ENCODE results near the gene NCKAP5. TPM values are rescaled to one million over a fixed set of nuclear protein-coding genes. Genes with fewer than 3 reads are reported as not detected.
A peak's percentile ranks its signal among the peaks of the same experiment; 100 is the strongest.

The NCKAP5 gene
- total and polyA plus RNA-seq, 11 donors: 0.51 to 10.5 (median 5.2) TPM

DNA sequence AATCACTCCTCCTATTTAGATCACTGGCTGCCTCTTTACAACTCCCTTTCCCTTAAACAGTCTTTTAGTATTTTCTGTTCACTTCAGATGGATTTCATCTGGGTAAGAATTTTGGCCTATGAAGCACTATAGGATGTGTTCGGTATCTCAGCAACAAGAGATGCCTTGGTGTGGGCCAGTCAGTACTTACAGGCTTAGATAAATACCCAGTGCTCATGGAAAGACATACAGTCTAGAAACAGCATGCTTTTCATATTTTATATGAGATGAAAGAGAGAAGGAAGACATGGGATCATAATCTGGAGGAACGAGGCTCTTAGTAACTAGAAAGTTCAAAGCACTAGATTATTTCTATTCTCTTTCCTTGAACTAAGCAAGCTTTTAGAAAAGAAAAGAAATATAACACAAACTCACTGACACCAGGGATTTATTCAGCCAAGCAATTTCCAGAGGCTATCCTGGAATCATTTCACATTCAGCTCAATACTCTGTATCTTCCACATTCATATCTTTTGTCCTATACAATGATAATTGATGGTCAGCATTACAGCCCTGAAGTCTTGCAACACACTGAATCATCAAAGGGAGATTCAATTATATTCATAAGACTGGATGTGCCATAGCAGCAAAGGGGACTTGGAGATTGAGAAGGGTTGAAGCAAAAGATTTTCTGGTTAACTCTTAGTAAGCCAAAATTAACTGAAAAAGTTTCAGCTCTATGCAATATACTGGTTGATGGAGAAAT, 489.4 kb downstream of the NCKAP5 start:
- intact Hi-C loops (cut with DNase I): no loop called here
- H3K27ac ChIP-seq: no peak overlapping the region
- DNase-seq (no peak), ATAC-seq (no peak)
- peaks cover 0 to 7% (median 0%) of the 10 kb centered on the region in 12 donors for H3K9me3 ChIP-seq
- TF ChIP-seq POLR2A (IDR thresholded peaks at IDR 0.05) (no peak), CTCF (IDR thresholded peaks at IDR 0.05) (no peak)
- H3K27me3 ChIP-seq: no peaks in the 10 kb centered on the region
- peaks cover 0 to 9% (median 0%) of the 10 kb centered on the region in 12 donors for H3K4me1 ChIP-seq
- WGBS, 4 donors: 87 to 89% (median 88%) methylated on average over 2 of the region's 2 CpGs
- no peak overlapping the region for H3K4me3 ChIP-seq
- H3K36me3 ChIP-seq: no peaks in the 10 kb centered on the region

DNA sequence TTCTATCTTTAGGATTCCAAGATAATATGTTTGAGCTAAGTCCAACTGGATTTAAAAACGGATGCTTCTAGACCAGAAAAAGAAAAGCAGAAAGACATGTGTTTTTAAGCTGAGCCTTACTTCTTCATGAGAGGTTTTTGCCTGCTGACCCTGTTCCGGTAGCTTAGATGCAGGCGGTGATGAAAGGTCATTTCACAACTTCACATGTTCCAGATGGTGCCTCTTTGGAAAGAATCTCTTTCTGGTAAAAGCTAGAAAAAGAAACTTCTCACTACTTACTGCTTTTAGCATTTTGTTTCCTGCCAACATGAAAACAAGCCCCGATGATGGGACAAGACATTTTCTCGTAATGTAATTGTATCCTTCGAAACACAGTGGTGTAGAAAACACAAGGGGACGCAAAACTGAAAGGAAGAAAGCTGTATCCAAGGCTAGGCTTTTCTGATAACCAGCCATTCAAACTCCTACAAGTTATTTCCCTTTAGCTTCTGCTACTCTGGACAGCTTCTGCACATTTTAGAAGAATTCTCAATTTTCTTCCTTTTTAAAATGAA, 490.9 kb downstream of the NCKAP5 start:
- H3K4me1 ChIP-seq: peaks cover 0 to 9% (median 0%) of the 10 kb centered on the region in 12 donors
- DNase-seq (peak in 1 of 5 donors; percentile 22), ATAC-seq (peak; percentile 46 to 80 (median 67))
- no peak overlapping the region for H3K4me3 ChIP-seq
- H3K36me3 ChIP-seq: no peaks in the 10 kb centered on the region
- WGBS, 4 donors: 51 to 71% (median 59%) methylated on average over 7 of the region's 7 CpGs
- intact Hi-C loops (cut with DNase I): no loop called here
- no peaks in the 10 kb centered on the region for H3K27me3 ChIP-seq
- TF ChIP-seq CTCF (IDR thresholded peaks at IDR 0.05): no peak
- no peak for TF ChIP-seq POLR2A (IDR thresholded peaks at IDR 0.05)
- H3K9me3 ChIP-seq: peaks cover 0 to 7% (median 0%) of the 10 kb centered on the region in 12 donors
- peak overlapping the region in 1 of 12 donors; percentile 4 for H3K27ac ChIP-seq

DNA sequence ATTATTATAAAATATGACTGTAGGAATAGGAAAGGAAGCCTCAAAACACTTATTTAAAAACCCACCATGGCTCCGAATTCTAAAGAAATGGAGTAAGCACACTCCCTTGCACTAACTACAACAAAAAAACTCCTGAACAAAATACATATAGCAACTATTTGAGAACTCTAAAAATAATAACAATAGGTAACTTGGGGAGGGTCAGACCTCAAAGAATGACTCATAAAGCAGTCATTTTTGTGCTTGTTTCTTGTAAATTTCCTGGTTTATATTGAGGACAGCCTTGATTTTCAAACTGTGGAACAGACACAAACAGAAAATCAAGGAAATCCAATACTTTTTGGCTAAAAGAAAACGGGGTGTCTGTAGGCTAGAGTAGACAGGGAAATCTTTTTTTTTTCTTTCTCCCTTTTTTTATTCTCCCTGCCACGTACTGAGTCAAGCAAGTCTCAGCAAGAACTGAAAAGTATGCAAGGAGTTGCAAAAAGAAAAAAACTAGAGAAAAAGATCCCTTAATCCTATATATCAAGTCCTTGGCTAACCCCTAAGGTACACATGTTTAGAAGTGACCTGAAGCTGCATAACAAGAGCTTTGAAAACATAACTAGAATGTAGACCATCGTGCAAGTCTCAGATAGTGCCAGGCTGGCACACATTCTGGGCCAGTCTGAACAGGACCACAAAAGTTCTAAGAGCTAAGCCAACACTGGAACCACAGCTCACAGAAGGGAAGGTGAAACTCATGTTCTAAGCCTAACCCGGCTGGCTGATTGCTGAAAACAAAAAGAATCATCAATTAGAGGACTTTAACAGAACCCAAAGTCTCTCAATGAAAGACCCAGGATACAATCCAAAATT, 495.2 kb downstream of the NCKAP5 start:
- no peaks in the 10 kb centered on the region for H3K36me3 ChIP-seq
- 58 to 79% (median 75%) methylated on average over 5 of the region's 5 CpGs for WGBS, 4 donors

More for the DNA sequence above, 495.2 kb downstream of the NCKAP5 start:
- Histone ChIP-seq H3K27ac (no peak overlapping the region), H3K27me3 (no peaks in the 10 kb centered on the region), H3K9me3 (peaks cover 0 to 7% (median 0%) of the 10 kb centered on the region in 12 donors), H3K4me3 (no peak overlapping the region), H3K4me1 (peaks cover 0 to 9% (median 0%) of the 10 kb centered on the region in 12 donors)
- TF ChIP-seq POLR2A (IDR thresholded peaks at IDR 0.05) (no peak), CTCF (IDR thresholded peaks at IDR 0.05) (no peak)
- no peak for ATAC-seq
- intact Hi-C loops (cut with DNase I): no loop called here
- DNase-seq: no peak
